DOHH2 (cell line): ENCODE measurements around the gene SPAG16.

Experiments
- H3F3A ChIP-seq: fragments of 200-600 bp; sonication (generic), shearing (Covaris generic); 2 replicates; pipeline ENCODE4 v1.6.0; 2016; ENCODE audit warnings: antibody characterized with exemption, mild to moderate bottlenecking; ENCODE audit not compliant: control insufficient read depth, insufficient read depth
- H3K27ac ChIP-seq: fragments of 200-600 bp; sonication (generic); 2 replicates; pipeline ENCODE4 v1.5.1; 2014; ENCODE audit warnings: low read depth, mild to moderate bottlenecking, low read length, moderate library complexity
- H3K27me3 ChIP-seq: fragments of 200-600 bp; sonication (generic); 2 replicates; pipeline ENCODE4 v1.6.1; 2014; ENCODE audit warnings: mild to moderate bottlenecking, low read length, mixed read lengths; ENCODE audit not compliant: control insufficient read depth
- H3K36me3 ChIP-seq: fragments of 200-600 bp; sonication (generic); 2 replicates; pipeline ENCODE4 v1.6.1; 2014; ENCODE audit warnings: mild to moderate bottlenecking, low read length, moderate library complexity, mixed read lengths; ENCODE audit not compliant: control insufficient read depth
- H3K4me1 ChIP-seq: fragments of 200-600 bp; sonication (generic); 2 replicates; pipeline ENCODE4 v1.6.1; 2014; ENCODE audit warnings: mild to moderate bottlenecking, low read length, mixed read lengths; ENCODE audit not compliant: control insufficient read depth
- H3K4me2 ChIP-seq: fragments of 200-600 bp; sonication (generic); 2 replicates; pipeline ENCODE4 v1.6.0; 2014; ENCODE audit warnings: mild to moderate bottlenecking, low read length, moderate library complexity
- H3K4me3 ChIP-seq: fragments of 200-600 bp; sonication (generic); 2 replicates; pipeline ENCODE4 v1.5.1; 2014; ENCODE audit warnings: mild to moderate bottlenecking, low read length, mixed read lengths
- H3K79me2 ChIP-seq: fragments of 200-600 bp; sonication (generic); 2 replicates; pipeline ENCODE4 v1.6.1; 2014; ENCODE audit warnings: mild to moderate bottlenecking, low read length, mixed read lengths; ENCODE audit not compliant: control insufficient read depth
- H3K9me2 ChIP-seq: fragments of 200-600 bp; sonication (generic); replicated peaks from 2 replicates; pipeline ENCODE4 v1.6.1; 2014; ENCODE audit warnings: mild to moderate bottlenecking, low read length, mixed read lengths; ENCODE audit not compliant: control insufficient read depth
- H3K9me3 ChIP-seq: fragments of 200-600 bp; sonication (generic); 2 replicates; pipeline ENCODE4 v1.6.1; 2014; ENCODE audit warnings: antibody characterized with exemption, low read length, mixed read lengths; ENCODE audit not compliant: control insufficient read depth, insufficient read depth
- H4K20me1 ChIP-seq: fragments of 200-600 bp; sonication (generic); 2 replicates; pipeline ENCODE4 v1.6.0; 2014; ENCODE audit warnings: low read depth, mild to moderate bottlenecking, antibody characterized with exemption, low read length, moderate library complexity; ENCODE audit not compliant: control insufficient read depth, insufficient read depth
- CTCF ChIP-seq: fragments of 200-600 bp; sonication (generic); IDR thresholded peaks from one replicate; pipeline ENCODE4 v1.5.1; 2014; ENCODE audit warnings: antibody characterized with exemption, mild to moderate bottlenecking, low read depth, low read length; ENCODE audit not compliant: poor library complexity, severe bottlenecking
- EZH2phosphoT487 ChIP-seq: fragments of 200-600 bp; sonication (generic); IDR thresholded peaks from 2 replicates; pipeline ENCODE4 v1.6.1; 2017; ENCODE audit warnings: borderline replicate concordance, mild to moderate bottlenecking, antibody characterized with exemption, low read length, moderate library complexity, mixed read lengths

Gene SPAG16

GRCh38 chr2:214035091-214035852 is 751.0 kb downstream of the SPAG16 start:
- Histone ChIP-seq H3K4me2 (no peak overlapping the region), H3K4me1 (no peaks in the 10 kb centered on the region), H3K27me3 (no peaks in the 10 kb centered on the region), H3K9me3 (peaks cover 3% of the 10 kb centered on the region; the same call in 1 of the 2 replicates), H3K9me2 (no peaks in the 10 kb centered on the region), H3K79me2 (no peaks in the 10 kb centered on the region), H3K36me3 (no peaks in the 10 kb centered on the region), H3K4me3 (no peak overlapping the region), H4K20me1 (no peaks in the 10 kb centered on the region), H3K27ac (no peak overlapping the region), H3F3A (no peaks in the 10 kb centered on the region)
- TF ChIP-seq CTCF (no peak), EZH2phosphoT487 (no peak)

GRCh38 chr2:214035921-214036320 is 751.7 kb downstream of the SPAG16 start:
- Histone ChIP-seq H3K4me1 (no peaks in the 10 kb centered on the region), H3K4me3 (no peak overlapping the region), H3F3A (no peaks in the 10 kb centered on the region), H3K36me3 (no peaks in the 10 kb centered on the region), H3K27ac (no peak overlapping the region), H4K20me1 (no peaks in the 10 kb centered on the region), H3K27me3 (no peaks in the 10 kb centered on the region), H3K79me2 (no peaks in the 10 kb centered on the region), H3K4me2 (no peak overlapping the region), H3K9me2 (no peaks in the 10 kb centered on the region), H3K9me3 (peaks cover 3% of the 10 kb centered on the region; the same call in 1 of the 2 replicates)
- TF ChIP-seq CTCF (no peak), EZH2phosphoT487 (no peak)

GRCh38 chr2:214038186-214038585 is 753.9 kb downstream of the SPAG16 start:
- H3K79me2 ChIP-seq, result no peaks in the 10 kb centered on the region
- H3K9me3 ChIP-seq, result peaks cover 3% of the 10 kb centered on the region; the same call in 1 of the 2 replicates
- no peaks in the 10 kb centered on the region for H4K20me1 ChIP-seq
- H3F3A ChIP-seq, result no peaks in the 10 kb centered on the region
- TF ChIP-seq EZH2phosphoT487, result no peak
- no peak for TF ChIP-seq CTCF
- no peak overlapping the region for H3K4me2 ChIP-seq
- H3K27ac ChIP-seq, result no peak overlapping the region
- H3K9me2 ChIP-seq, result no peaks in the 10 kb centered on the region
- no peaks in the 10 kb centered on the region for H3K4me1 ChIP-seq
- H3K27me3 ChIP-seq, result no peaks in the 10 kb centered on the region
- H3K4me3 ChIP-seq, result no peak overlapping the region
- H3K36me3 ChIP-seq, result no peaks in the 10 kb centered on the region
